Activated T-cell treated with anti-CD3 and anti-CD28 coated beads, Interleukin-2, amount 50 U/mL, for 4 hours (primary cell): ENCODE results near the gene RD3L. TPM values are rescaled to one million over a fixed set of nuclear protein-coding genes. Genes with fewer than 3 reads are reported as not detected.
"Not testable (repeated sequence)": the region's sequence is repeated elsewhere in the genome, so short reads cannot be mapped to it uniquely, and the experiment has no call there.

Source experiments
- ATAC-seq, 2 donors: fragments of 200-7000 bp; cut with Tn5 transposase; one replicate each; pipeline ENCODE4 v1.10.0; 2021
- DNase-seq: peaks from one replicate; pipeline ENCODE4 v3.0.0-alpha.2; 2020
- H3K27me3 Mint-ChIP-seq: one replicate; pipeline ENCODE4 v1.8.0; 2021; ENCODE audit warnings: low read depth, mixed read lengths
- H3K36me3 Mint-ChIP-seq: one replicate; pipeline ENCODE4 v1.8.0; 2022; ENCODE audit warnings: mixed read lengths; ENCODE audit not compliant: insufficient read depth
- H3K4me1 Mint-ChIP-seq: one replicate; pipeline ENCODE4 v1.8.0; 2021; ENCODE audit warnings: low read depth, mixed read lengths
- H3K4me3 Mint-ChIP-seq: one replicate; pipeline ENCODE4 v1.8.0; 2021; ENCODE audit warnings: mild to moderate bottlenecking, moderate library complexity, mixed read lengths
- H3K9me3 Mint-ChIP-seq: one replicate; pipeline ENCODE4 v1.8.0; 2021; ENCODE audit warnings: mixed read lengths
- total RNA-seq, 3 donors: library from RNA; stranded (reverse); gene quantifications; one replicate each; pipeline ENCODE4 v1.2.1, GENCODE V29; 2021

RD3L gene
- total RNA-seq, 3 donors from 2014 or later, result not detected

DNA sequence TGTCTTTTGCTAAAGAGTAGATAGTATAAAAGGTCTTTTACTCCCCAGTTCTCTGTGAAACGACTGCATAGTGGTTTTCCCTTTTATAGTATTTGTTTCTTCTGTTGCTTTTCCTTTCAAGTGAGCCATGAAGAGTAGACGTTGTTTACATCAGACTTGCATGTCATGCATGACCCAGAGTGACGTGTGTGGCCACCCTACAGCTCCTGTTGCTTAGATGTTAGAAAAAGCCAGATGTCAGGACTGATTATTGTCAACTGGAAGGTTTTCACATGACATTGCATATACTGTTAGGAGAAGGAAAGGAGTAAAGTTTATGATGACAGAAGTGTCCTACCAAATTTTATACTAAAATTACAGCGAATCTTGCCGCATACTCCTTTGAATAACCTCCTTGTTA lies 1.3 kb upstream of the RD3L start:
- DNase-seq, result no peak
- no peak overlapping the region for H3K4me3 Mint-ChIP-seq
- H3K9me3 Mint-ChIP-seq, result no peaks in the 10 kb centered on the region
- ATAC-seq, result no peak
- H3K27me3 Mint-ChIP-seq, result peaks cover 37% of the 10 kb centered on the region
- no peaks in the 10 kb centered on the region for H3K4me1 Mint-ChIP-seq
- no peaks in the 10 kb centered on the region for H3K36me3 Mint-ChIP-seq

DNA sequence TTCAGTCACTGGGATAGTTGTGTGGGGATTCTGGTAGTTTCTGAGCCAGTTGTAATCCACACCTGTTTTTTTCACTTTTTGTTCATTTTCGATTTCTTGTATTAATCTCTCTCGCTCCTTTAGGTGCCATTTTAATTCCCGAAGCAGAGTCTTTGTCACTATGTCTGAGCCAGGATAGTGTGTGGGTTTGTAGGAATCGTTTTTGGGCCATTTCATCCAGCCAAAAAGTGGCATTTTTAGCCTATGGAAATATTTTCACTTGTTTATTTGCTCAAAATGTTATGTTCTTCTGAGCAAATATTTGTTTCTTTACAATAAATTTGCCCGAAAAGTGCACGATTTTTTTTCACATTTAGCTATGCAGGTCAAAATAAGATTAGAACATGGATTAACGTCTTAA lies 867 bp downstream of the RD3L start:
- Mint-ChIP-seq H3K4me3 (no peak overlapping the region), H3K27me3 (peaks cover 31% of the 10 kb centered on the region), H3K9me3 (no peaks in the 10 kb centered on the region), H3K36me3 (no peaks in the 10 kb centered on the region), H3K4me1 (no peaks in the 10 kb centered on the region)
- no peak for DNase-seq
- ATAC-seq, result no peak

DNA sequence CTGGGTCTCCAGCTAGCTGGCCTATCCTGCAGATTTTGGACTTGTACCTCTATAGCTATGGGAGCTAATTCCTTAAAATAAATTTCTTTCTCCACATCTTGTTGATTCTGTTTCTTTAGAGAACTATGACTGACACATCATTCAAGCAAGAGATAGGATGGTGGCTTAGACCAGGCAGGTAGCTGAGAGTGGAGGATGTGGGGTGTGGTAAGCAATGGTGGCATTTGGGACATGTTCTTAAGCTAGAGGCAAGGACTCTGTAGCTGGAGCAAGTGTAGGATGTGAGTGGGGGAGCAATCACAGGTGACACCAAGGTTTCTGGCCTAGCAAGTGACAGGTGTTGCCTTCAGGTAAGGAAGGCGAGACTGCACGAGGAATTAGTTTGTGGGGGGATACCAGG lies 7.2 kb downstream of the RD3L start:
- H3K4me1 Mint-ChIP-seq, result no peaks in the 10 kb centered on the region
- DNase-seq (no peak), ATAC-seq (no peak)
- H3K27me3 Mint-ChIP-seq, result peaks cover 14% of the 10 kb centered on the region
- H3K36me3 Mint-ChIP-seq, result no peaks in the 10 kb centered on the region
- no peaks in the 10 kb centered on the region for H3K9me3 Mint-ChIP-seq
- H3K4me3 Mint-ChIP-seq, result no peak overlapping the region

DNA sequence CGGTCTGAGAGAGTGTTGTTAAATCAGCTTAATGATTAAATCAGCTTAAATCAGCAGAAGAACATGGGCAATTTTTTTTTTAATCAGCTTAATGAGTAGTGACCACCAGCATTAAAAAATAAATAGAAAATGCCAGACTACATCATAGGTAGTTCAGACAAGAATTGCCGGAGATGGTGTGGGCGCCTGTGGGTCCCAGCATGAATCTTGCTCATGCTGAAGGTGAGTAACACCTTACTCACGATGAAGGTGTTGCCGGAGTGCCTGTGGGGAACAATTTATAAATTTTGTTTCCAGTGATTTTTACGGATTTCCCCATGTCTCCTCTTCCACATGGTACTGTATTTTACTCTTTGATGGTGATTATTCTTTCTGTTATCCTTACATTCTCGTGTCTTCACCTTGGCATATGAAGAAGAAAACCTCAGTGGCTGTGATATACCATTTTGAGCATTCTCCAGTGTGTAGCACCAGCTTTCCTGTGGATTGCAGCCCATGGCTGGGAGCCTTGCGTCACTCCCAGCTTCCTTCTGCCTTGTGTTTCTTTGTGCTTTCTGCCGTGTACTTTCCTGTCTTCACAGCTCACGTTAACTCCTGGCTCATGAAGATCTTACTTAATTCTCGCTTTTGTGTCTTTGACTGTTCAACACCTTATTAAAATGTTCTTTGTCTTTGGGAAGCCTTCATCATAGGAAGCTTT lies 9.4 kb downstream of the RD3L start:
- Mint-ChIP-seq H3K27me3 (peaks cover 9% of the 10 kb centered on the region), H3K4me1 (no peaks in the 10 kb centered on the region), H3K36me3 (no peaks in the 10 kb centered on the region), H3K4me3 (no peak overlapping the region), H3K9me3 (no peaks in the 10 kb centered on the region)
- DNase-seq (no peak), ATAC-seq (no peak)

DNA sequence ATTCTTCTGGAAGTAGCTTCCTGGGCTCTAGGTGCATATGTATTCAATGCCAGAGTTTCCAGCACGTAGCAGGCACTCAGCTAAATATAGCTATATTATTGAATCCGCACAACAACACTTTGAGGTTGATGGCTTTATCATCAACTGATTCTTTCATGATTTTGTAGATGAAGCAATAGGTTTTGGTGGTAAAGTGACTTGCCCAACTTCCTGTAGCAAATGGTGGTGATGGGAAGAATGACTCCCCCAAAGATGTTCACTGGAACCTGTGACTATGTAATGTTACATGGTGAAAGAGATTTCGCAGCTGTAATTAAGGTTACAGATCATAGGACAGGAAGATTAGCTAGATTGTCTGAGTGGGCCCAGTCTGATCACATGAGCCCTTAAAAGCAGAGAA lies 10.9 kb downstream of the RD3L start:
- Mint-ChIP-seq H3K4me1 (no peaks in the 10 kb centered on the region), H3K27me3 (peaks cover 5% of the 10 kb centered on the region), H3K9me3 (no peaks in the 10 kb centered on the region), H3K4me3 (no peak overlapping the region), H3K36me3 (no peaks in the 10 kb centered on the region)
- ATAC-seq, result peak; percentile 60 to 73
- no peak for DNase-seq

DNA sequence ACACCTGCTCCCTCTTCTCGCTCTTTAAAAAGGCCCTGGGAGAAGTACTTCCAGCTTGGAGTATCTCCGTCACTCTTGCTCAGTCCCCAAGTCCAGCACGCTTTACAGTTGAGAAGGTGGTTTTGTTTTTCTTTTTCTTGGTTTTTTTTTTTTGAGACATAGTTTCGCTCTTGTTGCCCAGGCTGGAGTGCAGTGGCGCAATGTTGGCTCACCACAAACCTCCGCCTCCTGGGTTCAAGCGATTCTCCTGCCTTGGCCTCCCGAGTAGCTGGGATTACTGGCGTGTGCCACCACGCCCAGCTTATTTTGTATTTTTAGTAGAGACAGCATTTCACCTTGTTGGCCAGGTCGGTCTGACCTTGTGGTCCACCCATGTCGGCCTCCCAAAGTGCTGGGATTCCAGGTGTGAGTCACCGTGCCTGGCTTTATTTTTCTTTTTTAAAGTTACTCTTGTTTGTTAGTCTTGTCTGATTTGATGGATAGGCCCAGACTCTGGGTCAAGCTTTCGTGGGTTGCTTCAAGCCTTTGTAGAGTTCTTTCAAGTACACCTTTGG lies 12.2 kb downstream of the RD3L start:
- Mint-ChIP-seq H3K27me3 (peaks cover 5% of the 10 kb centered on the region), H3K4me3 (no peak overlapping the region), H3K4me1 (no peaks in the 10 kb centered on the region), H3K36me3 (no peaks in the 10 kb centered on the region), H3K9me3 (no peaks in the 10 kb centered on the region)
- DNase-seq (no peak), ATAC-seq (no peak)

DNA sequence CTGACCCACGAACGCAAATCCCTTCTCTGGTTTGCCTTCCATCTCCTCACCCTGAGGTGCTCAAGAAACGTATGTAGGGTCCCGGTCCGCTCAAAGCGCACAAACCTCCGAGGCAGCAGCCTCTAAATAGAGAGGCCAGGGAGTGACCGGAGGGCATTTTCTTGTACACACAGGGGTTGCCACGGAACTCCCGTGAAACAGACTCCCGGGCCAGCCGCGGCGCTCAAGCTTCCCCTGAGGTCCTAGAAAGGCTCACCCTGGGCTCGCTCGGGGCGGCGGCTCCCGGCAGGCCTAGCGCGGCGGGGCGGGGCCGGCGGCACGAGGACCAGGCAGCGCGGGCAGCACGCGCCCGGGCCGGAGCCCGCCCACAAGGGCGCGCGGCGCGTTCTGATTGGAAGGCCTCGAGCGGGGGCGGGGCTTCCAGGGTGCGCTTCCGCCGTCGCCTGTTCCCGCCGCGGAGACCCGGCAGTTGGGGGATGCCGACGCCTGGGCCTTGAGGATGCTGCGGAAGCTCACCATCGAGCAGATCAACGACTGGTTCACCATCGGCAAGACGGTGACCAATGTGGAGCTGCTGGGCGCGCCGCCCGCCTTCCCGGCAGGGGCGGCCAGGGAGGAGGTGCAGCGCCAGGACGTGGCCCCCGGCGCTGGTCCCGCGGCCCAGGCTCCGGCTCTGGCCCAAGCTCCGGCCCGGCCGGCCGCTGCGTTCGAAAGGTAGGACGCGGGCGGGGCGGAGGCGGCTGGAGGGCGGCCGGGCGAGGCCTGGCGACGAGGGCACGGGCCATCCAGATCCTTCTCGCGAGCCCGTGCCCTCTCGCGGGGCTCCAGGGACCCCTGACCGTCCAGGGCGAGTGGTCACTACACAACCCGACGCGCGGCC lies 14.1 kb downstream of the RD3L start, which contains the start of gene TDRD9:
TDRD9 (plus strand) TSS at position 446 of the 880 bp plus-strand sequence; CDS start at position 500, 54 bp downstream.
- ATAC-seq (no peak), DNase-seq (no peak)
- no peaks in the 10 kb centered on the region for H3K4me1 Mint-ChIP-seq
- H3K36me3 Mint-ChIP-seq, result no peaks in the 10 kb centered on the region
- H3K9me3 Mint-ChIP-seq, result no peaks in the 10 kb centered on the region
- peaks cover 8% of the 10 kb centered on the region for H3K27me3 Mint-ChIP-seq
- H3K4me3 Mint-ChIP-seq, result no peak within 1 kb of the TSS

DNA sequence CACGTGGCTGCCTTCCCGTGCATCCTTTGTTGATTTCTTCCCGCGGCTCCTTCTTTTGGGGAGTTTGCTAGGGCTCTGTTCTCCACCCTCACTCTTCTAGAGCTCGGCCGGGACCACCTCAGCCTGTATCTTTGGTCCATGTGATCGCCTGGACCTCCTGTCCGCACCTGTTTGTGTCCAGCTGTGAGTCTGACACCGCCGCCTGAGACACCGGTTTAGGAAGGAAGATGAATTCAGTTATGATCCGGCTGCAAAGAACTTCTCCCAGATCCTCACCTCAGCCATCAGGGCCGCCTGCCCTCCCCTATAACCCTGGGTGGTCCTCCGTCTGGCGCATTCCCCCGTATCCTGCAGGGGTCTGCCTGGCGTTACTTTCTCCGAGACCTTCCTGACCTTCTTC lies 14.8 kb downstream of the RD3L start:
- H3K4me3 Mint-ChIP-seq, result no peak overlapping the region
- no peaks in the 10 kb centered on the region for H3K36me3 Mint-ChIP-seq
- H3K4me1 Mint-ChIP-seq, result no peaks in the 10 kb centered on the region
- DNase-seq, result no peak
- no peak for ATAC-seq
- peaks cover 11% of the 10 kb centered on the region for H3K27me3 Mint-ChIP-seq
- H3K9me3 Mint-ChIP-seq, result no peaks in the 10 kb centered on the region

DNA sequence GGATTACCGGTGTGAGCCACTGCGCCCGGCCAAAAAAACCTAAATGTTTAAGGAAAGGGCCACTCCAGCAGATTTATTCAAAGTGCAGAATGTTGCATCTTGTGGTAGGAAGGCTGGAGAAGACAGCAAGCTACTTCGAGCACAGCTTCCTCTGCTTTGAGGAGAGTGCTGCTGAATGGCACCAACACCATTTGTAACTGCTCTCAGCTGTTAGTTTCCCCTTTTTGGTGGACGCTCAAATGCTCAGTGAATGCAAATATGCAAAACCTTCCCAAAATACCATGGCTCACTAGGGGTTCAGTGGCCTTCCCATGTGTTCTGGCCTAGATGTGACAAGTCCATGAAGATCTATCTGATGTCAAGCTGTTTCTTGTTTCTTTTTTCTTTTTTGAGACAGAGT lies 17.0 kb downstream of the RD3L start:
- H3K4me3 Mint-ChIP-seq, result no peak overlapping the region
- H3K4me1 Mint-ChIP-seq, result peaks cover 7% of the 10 kb centered on the region
- no peaks in the 10 kb centered on the region for H3K36me3 Mint-ChIP-seq
- DNase-seq (no peak), ATAC-seq (no peak)
- H3K9me3 Mint-ChIP-seq, result no peaks in the 10 kb centered on the region
- H3K27me3 Mint-ChIP-seq, result peaks cover 9% of the 10 kb centered on the region

DNA sequence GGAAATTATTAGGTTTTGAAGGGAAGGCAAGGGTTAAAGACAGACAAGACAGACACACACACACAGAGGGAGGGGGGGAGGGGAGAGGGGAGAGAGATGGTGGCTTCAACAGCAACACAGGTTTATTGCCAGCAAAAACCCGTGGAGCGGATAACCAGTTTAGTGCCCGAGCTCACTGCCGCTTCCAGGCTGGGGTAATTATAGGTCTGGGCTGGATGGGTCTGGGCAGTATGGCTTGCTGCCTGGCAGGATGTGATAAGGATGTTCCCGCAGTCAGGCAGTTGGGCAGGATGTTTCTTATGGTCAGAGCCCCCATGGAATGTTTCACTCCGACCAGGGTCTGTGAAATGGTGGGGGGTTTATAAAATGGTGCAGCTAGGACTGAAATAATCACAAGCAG lies 18.5 kb downstream of the RD3L start:
- no peak overlapping the region for H3K4me3 Mint-ChIP-seq
- peaks cover 11% of the 10 kb centered on the region for H3K4me1 Mint-ChIP-seq
- no peaks in the 10 kb centered on the region for H3K9me3 Mint-ChIP-seq
- ATAC-seq (no peak), DNase-seq (no peak)
- H3K27me3 Mint-ChIP-seq, result peaks cover 9% of the 10 kb centered on the region
- no peaks in the 10 kb centered on the region for H3K36me3 Mint-ChIP-seq

DNA sequence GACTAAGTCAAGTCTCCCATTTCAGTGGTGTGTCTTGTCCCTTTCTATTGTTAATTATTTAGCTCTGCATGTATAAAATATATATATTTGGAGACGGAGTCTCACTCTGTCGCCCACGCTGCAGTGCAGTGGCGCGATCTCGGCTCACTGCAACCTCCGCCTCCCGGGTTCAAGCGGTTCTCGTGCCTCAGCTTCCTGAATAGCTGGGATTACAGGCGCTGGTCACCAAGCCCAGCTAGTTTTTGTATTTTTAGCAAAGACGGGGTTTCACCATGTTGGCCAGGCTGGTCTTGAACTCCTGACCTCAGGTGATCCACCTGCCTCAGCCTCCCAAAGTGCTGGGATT lies 20.5 kb downstream of the RD3L start:
- peak overlapping the region; percentile 91 for H3K4me3 Mint-ChIP-seq
- not testable (repeated sequence) for H3K9me3 Mint-ChIP-seq, DNase-seq, H3K36me3 Mint-ChIP-seq, H3K27me3 Mint-ChIP-seq
- ATAC-seq, result peak in 1 of 2 donors; percentile 3
- H3K4me1 Mint-ChIP-seq, result peaks cover 14% of the 10 kb centered on the region

DNA sequence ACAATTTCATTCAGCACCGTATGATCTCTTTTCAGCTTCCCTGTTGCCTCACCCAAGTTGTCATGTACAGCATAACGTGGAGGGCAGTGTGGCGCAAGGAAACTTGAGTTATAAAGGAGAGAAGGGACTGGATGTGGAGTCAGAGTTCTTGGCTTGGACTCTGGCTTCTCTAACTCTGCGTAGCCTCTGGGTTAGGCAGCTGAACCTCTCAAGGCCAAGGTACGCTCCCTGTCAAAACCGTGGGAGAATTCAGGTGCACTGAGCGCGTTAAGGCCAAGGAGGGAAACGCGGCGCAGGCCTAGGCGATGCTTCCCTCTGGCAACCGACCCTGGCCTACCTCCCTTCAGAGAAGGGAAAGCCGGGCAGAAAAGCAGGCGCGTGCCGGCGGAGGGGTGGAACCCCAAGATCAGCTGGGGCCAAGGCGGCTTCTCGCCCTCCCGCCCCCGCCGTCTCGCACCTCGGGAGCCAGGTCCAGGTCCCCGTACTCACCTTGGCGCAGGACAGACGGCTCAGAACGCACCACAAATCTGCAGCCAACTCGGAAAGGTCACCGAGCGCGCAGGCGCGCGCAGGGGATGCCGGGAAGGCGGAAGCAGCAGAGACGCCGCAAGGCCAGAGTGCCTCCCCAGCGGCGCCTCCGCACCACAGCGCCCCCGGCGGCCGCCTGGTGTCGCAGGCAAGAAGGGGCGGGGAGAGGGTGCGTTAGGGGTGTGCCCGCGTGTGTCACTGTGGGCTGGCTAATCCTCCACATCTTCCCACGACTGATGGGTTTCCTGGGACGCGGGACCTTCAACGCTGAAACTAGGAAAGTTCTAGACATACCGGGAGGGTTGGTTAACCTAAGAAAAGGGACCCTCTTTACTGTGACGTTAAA lies 21.1 kb downstream of the RD3L start:
- H3K27me3 Mint-ChIP-seq, result peaks cover 9% of the 10 kb centered on the region
- H3K9me3 Mint-ChIP-seq, result no peaks in the 10 kb centered on the region
- peak overlapping the region; percentile 91 for H3K4me3 Mint-ChIP-seq
- peaks cover 16% of the 10 kb centered on the region for H3K4me1 Mint-ChIP-seq
- DNase-seq, result peak; percentile 91
- peaks cover 1% of the 10 kb centered on the region for H3K36me3 Mint-ChIP-seq
- ATAC-seq, result peak; percentile 99

DNA sequence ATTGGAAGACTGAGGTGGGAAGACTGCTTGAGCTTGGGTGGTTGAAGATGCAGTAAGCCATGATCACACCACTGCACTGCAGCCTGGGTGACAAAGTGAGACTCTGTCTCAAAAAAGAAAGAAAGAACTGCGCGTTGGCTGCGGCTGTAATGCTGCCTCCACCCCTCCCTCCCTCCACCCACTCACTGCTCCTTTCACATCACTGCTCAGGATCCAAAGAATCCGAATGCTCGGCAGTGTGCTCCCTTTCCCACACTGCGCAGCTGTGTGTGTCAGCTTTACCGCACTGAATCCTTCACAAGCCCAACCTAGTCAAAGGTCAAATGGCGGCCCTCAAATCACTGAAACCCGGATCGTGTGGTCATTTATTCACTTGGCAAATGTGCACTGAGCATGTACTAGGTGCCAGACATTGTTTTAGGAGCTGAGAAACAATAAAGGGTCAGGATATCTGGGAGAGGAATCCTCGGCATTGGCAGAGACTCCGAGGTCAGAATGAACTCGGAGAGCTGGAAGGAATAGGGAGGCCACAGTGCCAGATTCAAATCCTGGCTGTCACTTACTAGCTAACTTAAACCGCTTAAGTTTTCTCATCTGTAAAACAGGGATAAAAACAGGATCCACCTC lies 25.6 kb downstream of the RD3L start:
- Mint-ChIP-seq H3K9me3 (no peaks in the 10 kb centered on the region), H3K4me3 (no peak overlapping the region), H3K27me3 (no peaks in the 10 kb centered on the region), H3K36me3 (peaks cover 12% of the 10 kb centered on the region), H3K4me1 (peaks cover 19% of the 10 kb centered on the region)
- DNase-seq (no peak), ATAC-seq (no peak)

DNA sequence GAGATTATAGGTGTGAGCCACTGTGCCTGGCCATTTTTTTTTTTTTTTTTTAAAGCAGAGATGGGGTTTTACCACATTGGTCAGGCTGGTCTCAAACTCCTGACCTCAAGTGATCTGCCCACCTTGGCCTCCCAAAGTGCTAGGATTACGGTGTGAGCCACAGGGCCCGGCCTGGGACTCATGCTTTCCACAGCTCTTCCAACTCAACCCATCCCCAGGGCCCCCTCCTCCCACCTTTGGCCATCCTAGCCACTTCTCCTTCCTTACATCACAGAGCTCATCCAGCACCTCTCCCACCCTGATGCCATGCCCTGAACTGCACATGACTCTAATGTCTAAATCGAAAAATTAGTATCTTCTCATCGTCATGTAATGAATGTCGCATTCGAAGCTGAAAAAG lies 26.7 kb downstream of the RD3L start:
- no peak overlapping the region for H3K4me3 Mint-ChIP-seq
- no peaks in the 10 kb centered on the region for H3K9me3 Mint-ChIP-seq
- ATAC-seq, result no peak
- H3K27me3 Mint-ChIP-seq, result no peaks in the 10 kb centered on the region
- peaks cover 12% of the 10 kb centered on the region for H3K36me3 Mint-ChIP-seq
- peaks cover 14% of the 10 kb centered on the region for H3K4me1 Mint-ChIP-seq
- DNase-seq, result no peak
